AG09319 (cell line): ENCODE results near the gene MFN2.

Source experiments
- DNase-seq: peaks from one replicate; pipeline ENCODE4 v3.0.0-alpha.2; 2010; ENCODE audit warnings: low read depth; ENCODE audit errors: extremely low read depth
- TF ChIP-seq, protein P1 (sequence below): IDR thresholded peaks from 2 replicates; pipeline ENCODE4 v1.5.1; 2011; ENCODE audit warnings: low read depth, mild to moderate bottlenecking, inconsistent platforms, low read length, moderate library complexity

MFN2 gene

DNA sequence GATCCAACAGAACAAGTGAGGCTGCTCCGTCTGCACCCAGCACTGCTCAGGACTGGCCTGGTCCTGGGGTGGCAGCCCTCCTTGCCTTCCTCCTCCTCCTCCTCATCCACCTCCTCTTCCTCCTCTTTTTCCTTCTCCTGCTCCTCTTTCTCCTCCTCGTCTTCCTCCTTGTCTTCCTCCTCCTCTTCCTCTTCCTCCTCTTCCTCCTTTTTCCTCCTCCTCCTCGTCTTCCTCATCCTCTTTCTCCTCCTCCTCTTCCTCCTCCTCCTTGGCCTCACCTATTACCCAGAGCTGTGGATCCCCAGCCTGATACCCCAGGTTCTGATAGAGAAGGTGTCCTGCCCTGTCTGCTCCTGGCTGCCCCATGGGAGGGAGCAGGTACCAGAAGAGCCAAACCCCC lies 16.6 kb upstream of the MFN2 start:
- TF ChIP-seq, protein P1, sequence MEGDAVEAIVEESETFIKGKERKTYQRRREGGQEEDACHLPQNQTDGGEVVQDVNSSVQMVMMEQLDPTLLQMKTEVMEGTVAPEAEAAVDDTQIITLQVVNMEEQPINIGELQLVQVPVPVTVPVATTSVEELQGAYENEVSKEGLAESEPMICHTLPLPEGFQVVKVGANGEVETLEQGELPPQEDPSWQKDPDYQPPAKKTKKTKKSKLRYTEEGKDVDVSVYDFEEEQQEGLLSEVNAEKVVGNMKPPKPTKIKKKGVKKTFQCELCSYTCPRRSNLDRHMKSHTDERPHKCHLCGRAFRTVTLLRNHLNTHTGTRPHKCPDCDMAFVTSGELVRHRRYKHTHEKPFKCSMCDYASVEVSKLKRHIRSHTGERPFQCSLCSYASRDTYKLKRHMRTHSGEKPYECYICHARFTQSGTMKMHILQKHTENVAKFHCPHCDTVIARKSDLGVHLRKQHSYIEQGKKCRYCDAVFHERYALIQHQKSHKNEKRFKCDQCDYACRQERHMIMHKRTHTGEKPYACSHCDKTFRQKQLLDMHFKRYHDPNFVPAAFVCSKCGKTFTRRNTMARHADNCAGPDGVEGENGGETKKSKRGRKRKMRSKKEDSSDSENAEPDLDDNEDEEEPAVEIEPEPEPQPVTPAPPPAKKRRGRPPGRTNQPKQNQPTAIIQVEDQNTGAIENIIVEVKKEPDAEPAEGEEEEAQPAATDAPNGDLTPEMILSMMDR, result no peak
- no peak for DNase-seq

- TF ChIP-seq, protein P1, result no peak
- no peak for DNase-seq
Observed at GRCh38 chr1:11964656-11965055, 15.6 kb upstream of the MFN2 start.

GRCh38 chr1:11967028-11967547 lies 13.2 kb upstream of the MFN2 start:
- TF ChIP-seq, protein P1, result peak; percentile 4; the same call in 1 of the 2 replicates
- DNase-seq, result no peak

GRCh38 chr1:11970441-11971185 lies 9.6 kb upstream of the MFN2 start:
- TF ChIP-seq, protein P1, result no peak
- DNase-seq, result no peak

DNA sequence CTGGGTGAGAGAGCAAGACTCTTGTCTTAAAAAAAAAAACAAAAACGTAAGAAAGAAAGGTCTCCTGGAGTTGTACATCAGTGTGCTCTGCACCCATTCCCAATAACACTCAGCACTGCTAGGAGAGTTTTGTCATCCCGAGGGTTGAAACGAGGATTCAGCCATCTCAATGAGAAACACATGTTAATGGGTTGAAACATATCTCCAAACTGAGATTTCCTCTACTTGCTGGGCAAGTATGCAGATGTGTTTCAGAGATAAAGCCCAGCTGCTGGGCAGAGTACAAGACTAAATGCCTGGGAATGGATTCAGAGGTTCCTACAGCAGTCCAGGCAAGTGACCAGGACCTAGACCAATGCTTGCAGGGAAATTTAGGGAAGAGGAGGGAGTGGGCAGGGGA lies 2.6 kb upstream of the MFN2 start:
- DNase-seq, result peak; percentile 57
- TF ChIP-seq, protein P1, result no peak

- TF ChIP-seq, protein P1, result no peak
- DNase-seq, result no peak
Observed at GRCh38 chr1:11978301-11978700, 1.9 kb upstream of the MFN2 start.

DNA sequence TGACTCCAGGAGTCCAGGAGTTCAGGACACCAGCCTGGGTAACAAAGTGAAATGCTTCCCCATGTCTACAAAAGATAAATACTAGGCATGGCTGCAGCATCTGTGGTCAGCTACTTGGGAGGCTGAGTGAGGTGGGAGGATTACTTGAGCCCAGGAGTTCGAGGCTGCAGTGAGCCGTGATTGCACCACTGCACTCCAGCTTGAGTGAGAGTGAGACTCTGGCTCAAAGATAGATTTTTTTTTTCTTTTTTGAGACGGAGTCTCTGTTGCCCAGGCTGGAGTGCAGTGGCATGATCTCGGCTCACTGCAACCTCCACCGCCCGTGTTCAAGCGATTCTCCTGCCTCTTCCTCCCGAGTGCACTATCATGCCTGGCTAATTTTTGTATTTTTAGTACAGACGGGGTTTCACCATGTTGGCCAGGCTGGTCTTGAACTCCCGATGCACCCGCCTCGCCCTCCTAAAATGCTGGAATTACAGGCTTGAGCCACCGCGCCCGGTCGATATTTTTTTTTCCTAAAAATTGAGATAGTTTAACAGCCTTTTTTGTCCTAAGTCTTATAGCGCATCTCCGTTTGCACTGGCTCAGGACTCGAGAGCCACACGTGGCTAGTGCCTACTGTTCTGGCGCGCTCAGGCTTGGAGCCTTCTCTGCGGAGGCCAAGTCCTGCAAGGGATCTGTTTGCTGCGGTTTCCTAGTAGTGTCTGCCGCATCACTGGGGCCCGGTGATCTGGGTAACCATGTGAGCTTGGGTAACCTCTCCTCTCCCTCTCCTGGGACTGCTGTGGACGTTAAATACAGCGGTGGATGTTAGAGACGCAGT lies 1.0 kb upstream of the MFN2 start:
- TF ChIP-seq, protein P1, result no peak
- no peak for DNase-seq
